HG03108 (cell line): Measurements from ENCODE around the gene IL22RA1.

ENCODE experiments used
- ATAC-seq: cut with Tn5 transposase; IDR thresholded peaks from one replicate; pipeline ENCODE4 v1.9.1; 2021; ENCODE audit warnings: moderate library complexity; ENCODE audit not compliant: unreplicated experiment

IL22RA1 gene

GRCh38 chr1:24100945-24101737 lies 41.8 kb downstream of the IL22RA1 start:
- ATAC-seq: no peak

GRCh38 chr1:24098943-24099638 lies 43.8 kb downstream of the IL22RA1 start:
- ATAC-seq: no peak

GRCh38 chr1:24098102-24098501 lies 44.8 kb downstream of the IL22RA1 start:
- ATAC-seq: no peak

DNA sequence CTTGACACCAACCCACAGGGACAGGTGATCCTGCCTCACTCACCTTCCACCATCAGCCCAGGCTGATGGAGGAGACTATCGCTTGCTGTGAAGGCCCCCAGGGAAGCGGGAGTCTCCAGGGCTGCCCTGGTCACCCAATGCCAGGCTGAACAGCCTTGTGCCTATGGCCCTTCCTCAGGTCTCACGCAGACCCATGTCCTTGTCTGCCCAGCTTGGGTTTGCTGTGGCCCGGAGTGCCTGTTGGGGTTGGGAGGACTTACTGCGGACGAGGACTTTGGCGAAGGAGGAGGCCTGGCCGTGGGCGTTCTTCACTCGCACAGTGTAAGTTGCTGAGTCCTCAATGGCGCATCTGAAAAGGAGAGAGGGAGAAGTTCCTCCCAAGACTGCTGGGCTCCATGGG lies 45.3 kb downstream of the IL22RA1 start:
- no peak for ATAC-seq

GRCh38 chr1:24096739-24097103 lies 46.2 kb downstream of the IL22RA1 start:
- ATAC-seq: no peak

DNA sequence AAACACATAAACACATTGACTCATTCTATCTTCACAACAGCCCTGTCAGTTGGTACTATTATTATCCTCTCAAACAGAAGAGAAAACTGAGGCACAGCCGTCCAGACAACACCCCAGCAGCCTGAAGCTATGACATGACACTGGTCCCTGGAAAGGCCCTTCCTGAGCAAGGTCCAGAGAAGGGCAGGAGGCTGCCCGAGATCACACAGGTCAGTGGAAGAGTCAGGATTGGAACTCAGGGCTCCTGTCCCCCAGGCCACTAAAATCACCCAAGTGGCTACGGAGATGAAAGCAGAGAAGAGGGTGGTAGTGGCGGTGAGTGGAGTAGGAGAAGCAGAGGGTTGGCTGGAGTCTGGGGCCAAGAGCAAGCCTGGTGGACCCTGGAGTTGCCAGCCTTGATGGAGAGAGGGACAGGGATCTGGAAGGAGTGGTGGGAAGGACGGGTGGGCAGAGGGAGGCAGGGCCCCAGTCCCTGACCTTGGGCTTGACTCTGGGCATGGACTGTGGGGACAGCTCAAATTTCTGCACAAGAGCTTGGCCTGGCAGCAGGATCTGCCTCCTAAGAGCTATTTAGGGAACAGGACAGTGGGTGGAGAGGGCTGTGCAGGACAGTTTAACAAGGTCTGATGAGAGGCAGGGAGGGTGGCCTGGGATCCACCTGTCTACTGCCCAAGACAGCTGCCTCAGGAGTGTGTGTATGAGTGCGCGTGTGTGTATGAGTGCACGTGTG lies 46.8 kb downstream of the IL22RA1 start:
- ATAC-seq: no peak

DNA sequence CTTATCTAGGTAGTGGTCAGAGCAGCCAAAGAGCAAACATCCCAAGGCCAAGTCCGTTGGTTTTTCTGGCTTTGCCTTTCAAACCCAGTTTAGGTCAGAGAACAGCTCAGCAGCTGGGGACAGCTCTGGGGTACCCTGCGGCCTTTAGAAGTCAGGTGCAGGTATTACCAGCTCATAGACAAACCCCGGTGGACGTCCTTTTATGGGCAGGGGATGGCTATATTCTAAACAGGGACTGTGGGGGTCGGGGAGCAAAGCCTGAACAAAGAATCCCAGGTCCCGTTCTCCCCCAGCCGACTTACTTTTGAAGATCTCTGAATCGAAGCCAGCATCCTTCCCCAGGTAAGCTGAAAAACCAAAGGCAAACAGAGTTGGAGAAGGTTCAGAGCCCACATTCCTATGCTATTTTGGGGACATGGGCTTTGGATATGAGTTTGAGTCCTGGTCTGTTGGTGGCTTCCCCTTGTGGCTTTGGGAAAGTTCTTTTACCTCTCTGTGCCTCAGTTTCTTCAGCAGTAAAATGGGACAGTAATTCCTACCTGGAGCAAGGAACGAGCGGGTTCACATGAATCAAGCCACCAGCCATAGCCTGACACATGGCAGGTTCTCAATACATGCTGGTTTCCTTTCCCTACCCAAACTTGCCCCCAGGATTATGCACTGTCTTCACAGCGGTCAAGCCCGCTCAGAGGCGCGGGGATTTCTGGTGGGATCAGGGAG lies 47.6 kb downstream of the IL22RA1 start:
- no peak for ATAC-seq

- ATAC-seq: no peak
Observed at GRCh38 chr1:24094554-24094953, 48.4 kb downstream of the IL22RA1 start.

DNA sequence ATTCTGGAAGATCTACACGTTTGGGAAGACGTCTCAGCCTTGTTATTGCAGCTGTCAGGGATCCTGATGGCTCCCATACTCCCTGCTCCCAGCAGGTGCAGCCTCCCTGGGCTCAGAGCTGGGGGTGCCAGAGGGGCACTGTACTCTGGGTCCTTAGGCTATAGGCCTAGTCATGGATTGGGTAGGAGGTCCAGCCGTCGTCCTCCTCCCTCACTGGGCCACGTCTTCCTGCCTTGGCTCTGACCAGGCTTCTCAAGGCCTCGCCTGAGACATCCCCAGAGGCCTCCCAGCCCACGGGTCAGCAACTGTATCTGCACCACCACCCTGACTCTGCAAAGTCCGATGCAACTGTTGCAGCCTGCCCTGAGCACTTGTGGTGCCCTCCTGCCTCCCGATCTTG lies 49.2 kb downstream of the IL22RA1 start:
- no peak for ATAC-seq

GRCh38 chr1:24092979-24093378 lies 50.0 kb downstream of the IL22RA1 start:
- no peak for ATAC-seq

- ATAC-seq: no peak
Observed at GRCh38 chr1:24091971-24092482, 50.9 kb downstream of the IL22RA1 start.

DNA sequence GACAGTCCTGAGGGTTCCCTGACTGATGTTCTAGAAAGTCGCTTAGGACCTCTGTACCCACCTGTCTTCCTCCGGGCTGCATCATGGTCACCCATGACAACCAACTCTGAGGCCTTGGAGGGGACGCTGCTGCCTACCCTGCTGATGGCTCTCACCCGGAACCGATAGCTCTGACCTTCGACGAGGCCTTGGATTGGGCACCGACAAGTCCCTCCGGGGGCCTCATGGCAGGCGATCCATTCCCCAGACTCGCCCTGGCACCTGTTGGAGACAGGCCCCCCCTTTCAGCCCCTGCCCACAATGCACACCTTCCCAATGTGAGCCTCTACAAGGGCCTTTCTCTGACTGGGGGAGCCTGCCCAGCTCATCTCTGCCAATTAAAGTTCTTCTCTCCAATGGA lies 52.2 kb downstream of the IL22RA1 start:
- ATAC-seq: no peak

DNA sequence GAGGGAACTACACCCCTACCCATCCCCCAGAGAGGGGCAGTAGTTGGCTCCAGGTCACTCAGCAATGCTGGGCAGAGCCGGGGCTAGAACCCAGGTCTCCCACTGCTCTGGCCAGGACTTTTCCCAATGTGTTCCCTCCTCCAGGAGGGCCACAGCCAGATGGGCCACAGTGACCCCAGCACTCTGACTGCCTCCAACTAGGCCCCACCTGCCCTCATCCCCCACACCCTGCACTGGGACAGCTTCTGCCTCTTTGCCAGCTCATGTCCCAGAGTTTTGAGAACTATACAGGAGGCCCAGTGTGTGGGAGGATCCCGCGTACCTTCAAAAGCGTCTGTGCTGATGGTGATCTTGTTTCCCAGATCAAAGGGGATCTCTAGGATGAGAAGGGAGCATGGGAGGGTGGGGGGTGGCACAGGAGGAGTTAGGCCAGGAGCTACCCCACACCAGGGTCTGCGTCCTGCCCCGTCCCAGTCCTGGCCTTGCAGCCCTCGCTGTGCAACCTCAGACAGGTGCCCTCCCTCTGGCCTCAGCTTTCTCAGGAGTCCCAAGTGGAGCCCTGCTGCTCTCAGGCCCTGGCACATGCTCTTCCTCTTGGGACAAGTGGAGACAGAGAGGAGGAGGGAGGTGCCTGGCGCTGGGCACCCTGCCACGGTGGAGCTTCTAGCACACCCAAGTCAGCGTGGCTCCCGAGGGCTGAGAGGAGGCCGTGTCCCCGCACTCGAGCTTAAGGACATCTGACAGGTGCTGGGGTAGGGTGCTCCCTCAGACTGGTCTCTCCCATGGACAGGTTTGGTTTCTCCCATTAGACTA lies 53.0 kb downstream of the IL22RA1 start:
- no peak for ATAC-seq

DNA sequence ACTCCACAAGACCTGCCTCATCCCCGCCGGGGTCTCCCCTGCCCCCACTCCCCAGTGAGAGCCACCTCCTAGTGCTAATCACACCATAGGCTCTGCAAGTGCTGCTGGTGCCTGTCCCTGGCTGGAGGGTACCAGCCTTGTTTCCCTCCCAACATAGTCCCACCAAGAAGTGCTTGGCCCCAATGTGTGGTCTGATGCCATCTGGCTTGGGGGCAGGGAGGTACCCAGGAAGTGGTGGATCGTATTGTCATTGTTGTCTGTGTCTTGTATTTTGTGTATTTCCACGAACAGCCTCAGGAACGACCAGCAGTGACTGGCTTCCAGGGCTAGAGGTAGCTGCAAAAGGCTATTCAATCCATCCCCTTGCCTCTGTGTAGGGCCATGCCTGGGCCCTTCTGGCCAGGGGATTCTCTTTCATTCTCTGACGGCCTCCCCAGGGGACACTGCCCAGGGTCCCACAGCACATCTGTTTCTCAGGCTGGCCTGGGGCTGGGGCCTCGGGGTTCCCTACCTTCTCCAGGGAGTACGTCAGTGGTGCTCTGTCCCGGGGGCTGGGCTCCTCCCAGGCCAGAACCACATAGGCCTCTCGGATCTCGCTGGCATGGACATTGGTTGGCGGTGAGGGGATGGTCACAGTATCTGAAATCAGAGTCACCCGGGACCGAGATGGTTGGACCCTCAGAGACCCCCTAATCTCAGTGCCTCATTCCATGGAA lies 53.8 kb downstream of the IL22RA1 start:
- no peak for ATAC-seq

- ATAC-seq: no peak
Observed at GRCh38 chr1:24086466-24086865, 56.5 kb downstream of the IL22RA1 start.

DNA sequence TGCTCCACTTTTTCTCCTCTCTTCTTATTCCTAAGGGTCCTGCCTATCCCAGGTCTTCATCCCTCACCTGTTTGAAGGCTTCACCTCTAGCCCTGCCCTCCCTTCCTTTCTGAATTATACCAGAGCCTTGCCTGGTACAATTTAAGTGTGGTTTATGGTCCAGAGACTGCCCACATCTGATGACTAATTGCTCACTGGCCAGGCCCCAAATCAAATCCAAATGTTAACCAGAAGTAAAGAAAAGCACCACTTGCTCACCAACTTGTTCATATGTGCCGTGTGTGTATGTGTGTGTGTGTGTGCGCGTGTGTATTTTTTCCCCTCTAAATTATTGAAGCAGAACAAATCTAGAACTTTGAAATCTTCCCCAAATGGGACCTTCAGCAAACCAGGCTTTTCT lies 57.4 kb downstream of the IL22RA1 start:
- ATAC-seq: no peak

DNA sequence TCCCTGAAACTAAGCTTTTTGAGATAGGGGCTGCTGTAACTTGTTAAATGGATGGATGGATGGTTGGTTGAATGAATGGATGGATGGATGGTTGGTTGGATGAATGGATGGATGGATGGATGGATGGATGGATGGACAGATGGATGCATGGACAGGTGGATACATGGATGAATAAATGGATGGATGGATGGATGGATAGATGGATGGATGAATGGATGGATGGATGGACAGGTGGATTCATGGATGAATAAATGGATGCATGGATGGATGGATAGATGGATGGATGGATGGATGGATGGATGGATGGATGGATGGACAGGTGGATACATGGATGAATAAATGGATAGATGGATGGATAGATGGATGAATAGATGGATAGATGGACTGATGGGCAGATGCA lies 57.9 kb downstream of the IL22RA1 start:
- no peak for ATAC-seq

GRCh38 chr1:24084050-24084449 lies 58.9 kb downstream of the IL22RA1 start:
- no peak for ATAC-seq

GRCh38 chr1:24082372-24082771 lies 60.6 kb downstream of the IL22RA1 start:
- no peak for ATAC-seq

- ATAC-seq: no peak
Observed at GRCh38 chr1:24081190-24081589, 61.8 kb downstream of the IL22RA1 start.
